Measurements from ENCODE around the gene DENND10.
A peak's percentile ranks its signal among the peaks of the same experiment; 100 is the strongest.

- peak in 3 of 4 experiments; percentile 12 to 37 (median 35) for TF ChIP-seq CTCF (IDR thresholded peaks at IDR 0.05)
- peak; percentile 60 to 84 for TF ChIP-seq POLR2A (IDR thresholded peaks at IDR 0.05)
Measured at GRCh38 chr10:119178372-119179119, 74.6 kb downstream of the DENND10 start, which contains the start of gene PRDX3.
